Measurements from ENCODE around the gene GALNT2. TPM values are rescaled to one million over a fixed set of nuclear protein-coding genes. Genes with fewer than 3 reads are reported as not detected.

The GALNT2 gene
- total and polyA plus RNA-seq, 2 experiments from 2014 or later, result 17.8 to 48.3 TPM

DNA sequence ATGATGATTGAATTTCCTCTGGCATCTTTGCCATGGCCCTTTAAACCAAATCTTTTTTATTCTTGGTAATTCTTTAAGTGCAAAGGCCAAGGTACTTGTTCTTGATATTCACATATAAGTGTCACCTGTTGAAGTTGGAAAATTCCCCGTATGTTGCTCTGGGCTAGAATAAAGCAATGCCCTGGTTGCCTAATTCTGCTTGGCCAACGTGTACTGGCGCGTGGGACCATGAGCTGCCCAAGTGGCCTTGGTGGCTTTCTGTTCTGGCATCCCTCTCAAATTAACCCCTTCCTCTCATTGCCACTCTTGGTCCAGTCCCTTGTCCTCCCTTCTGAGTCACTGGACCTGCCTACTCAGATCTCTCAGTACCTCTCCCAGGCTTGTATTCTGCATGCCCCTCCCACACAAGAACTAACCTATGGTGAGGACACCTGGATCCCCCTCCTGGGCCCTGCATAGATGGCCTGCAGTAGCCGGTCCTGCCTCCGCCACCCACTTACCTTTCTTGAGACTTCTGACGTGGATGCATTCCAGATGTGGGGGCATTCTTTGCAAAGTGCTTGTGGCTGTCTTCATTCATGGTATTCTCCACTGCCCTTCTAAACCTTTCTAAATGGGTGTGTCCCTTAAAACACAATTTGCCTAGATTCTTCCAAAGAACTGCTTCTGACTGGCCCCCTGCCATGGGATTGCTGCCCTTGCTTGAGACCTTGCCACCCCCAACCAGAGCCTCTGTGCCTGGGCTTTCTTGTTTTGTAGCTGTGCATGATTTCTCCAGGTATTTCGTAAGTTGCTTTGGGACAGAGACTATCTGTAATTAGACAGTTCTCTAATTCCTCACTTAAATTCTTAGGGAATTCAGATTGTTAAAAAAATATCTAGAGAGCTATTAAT is 152.4 kb downstream of the GALNT2 start:
- H3K4me1 Mint-ChIP-seq, result peaks cover 45% of the 10 kb centered on the region
- ATAC-seq (no peak; the same call in 2 of the 3 replicates), DNase-seq (ENCODE audit: low spot score) (no peak)
- Histone ChIP-seq H3K4me2 (no peak overlapping the region), H3K9me2 (ENCODE audit: insufficient read depth) (no peaks in the 10 kb centered on the region), H2AFZ (no peak overlapping the region), H3K79me2 (replicated peaks; ENCODE audit: insufficient read depth) (peaks cover 5% of the 10 kb centered on the region), H3F3A (replicated peaks; ENCODE audit: low read depth) (no peaks in the 10 kb centered on the region), H3K27me3 (ENCODE audit: insufficient read depth) (no peaks in the 10 kb centered on the region), H3K4me1 (ENCODE audit: insufficient read depth) (peaks cover 9% of the 10 kb centered on the region), H4K20me1 (replicated peaks; ENCODE audit: insufficient read depth) (no peaks in the 10 kb centered on the region; the same call in none of the 2 replicates), H3K27ac (ENCODE audit: low read depth) (no peak overlapping the region), H3K36me3 (ENCODE audit: insufficient read depth) (no peaks in the 10 kb centered on the region), H3K4me3 (no peak overlapping the region)
- H3K4me3 Mint-ChIP-seq, result no peak overlapping the region
- H3K27me3 Mint-ChIP-seq (ENCODE audit: insufficient read depth, low read depth, poor library complexity), result peaks cover 3% of the 10 kb centered on the region
- H3K27ac Mint-ChIP-seq, result no peak overlapping the region
- no peaks in the 10 kb centered on the region for H3K36me3 Mint-ChIP-seq (ENCODE audit: low read depth)
- no peaks in the 10 kb centered on the region for H3K9me3 Mint-ChIP-seq
- no peak for TF ChIP-seq ZNF114 (CRISPR knock-in tag; IDR thresholded peaks at IDR 0.05)
- no peak for TF ChIP-seq REST (IDR thresholded peaks at IDR 0.05; ENCODE audit: unreplicated experiment)
- TF ChIP-seq ZNF462 (CRISPR knock-in tag; IDR thresholded peaks at IDR 0.05), result no peak
- no peak for TF ChIP-seq JUNB (IDR thresholded peaks at IDR 0.05; ENCODE audit: unreplicated experiment)

Data from GM23338 (cell line).